COLO668 (cell line): ENCODE results near the gene MAP2K5.

Experiments used
- DNase-seq: peaks from one replicate; lab custom pipeline; 2025; ENCODE audit not compliant: unreplicated experiment; lab: John Stamatoyannopoulos, UW

MAP2K5 gene

DNA sequence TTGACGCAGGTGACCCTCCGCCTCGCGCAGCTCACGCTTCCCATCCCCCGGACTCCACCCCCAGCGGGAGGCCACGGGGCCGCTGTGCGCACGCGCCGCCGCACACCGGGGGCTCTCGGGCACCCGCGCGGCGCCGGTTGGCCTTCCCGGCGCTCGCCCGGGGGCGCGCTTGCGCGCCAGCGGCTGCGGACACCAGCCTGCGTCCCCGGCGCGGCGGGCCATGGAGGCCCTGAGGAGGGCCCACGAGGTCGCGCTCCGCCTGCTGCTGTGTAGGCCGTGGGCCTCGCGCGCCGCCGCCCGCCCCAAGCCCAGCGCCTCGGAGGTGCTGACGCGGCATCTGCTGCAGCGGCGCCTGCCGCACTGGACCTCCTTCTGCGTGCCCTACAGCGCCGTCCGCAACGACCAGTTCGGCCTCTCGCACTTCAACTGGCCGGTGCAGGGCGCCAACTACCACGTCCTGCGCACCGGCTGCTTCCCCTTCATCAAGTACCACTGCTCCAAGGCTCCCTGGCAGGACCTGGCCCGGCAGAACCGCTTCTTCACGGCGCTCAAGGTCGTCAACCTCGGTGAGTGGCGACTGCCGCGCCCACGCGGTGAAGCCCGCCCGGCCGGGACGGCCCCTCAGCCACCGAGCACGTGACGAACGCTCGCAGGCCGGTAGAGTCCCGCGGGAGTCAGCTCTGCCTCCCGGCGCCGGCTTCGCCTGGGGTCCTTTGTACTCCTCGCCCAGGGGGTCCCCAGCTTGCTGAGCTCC lies 21.3 kb upstream of the MAP2K5 start, which contains the start of gene C15orf61:
Gene C15orf61, plus strand, starts transcription at position 103 of the 754 bp plus-strand sequence. Its CDS starts 118 bp downstream, at position 221.
- peak; percentile 97 for DNase-seq

DNA sequence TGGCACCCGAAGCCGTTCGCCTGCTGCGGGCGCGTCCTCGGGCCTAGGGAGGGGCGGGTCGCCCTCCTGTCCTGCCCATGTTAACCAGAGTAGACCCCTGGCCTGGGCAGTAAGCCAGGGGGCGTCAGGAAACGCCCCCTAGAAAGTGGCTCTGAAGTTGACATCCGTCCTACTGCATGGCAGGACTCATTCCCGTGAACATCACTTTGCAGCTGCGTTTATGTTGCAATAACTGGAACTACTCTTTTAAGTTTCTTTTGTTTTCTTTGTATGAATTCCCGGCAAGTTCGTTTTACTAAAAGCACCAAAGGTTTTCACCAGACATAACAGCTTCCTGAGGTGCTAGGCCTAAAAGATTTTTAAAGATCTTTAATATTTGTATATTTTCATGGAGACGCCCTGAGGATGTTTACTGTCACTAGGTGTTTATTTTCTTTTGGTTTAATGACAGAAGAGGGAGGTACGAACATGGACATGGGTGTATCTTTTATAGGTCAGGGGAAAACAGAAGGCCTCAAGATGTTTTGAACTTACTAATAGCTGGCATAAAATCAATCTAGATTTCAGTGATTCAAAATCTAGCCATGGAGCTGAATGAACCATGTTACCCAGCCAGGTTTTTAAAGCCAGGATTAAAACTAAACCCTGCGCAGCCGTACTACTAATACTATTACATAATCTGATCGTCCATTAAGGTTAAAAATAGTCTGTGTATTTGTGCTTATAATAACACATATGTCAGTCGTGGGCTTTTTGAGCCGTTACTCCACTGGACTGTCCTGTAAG lies 20.5 kb upstream of the MAP2K5 start:
- no peak for DNase-seq

DNA sequence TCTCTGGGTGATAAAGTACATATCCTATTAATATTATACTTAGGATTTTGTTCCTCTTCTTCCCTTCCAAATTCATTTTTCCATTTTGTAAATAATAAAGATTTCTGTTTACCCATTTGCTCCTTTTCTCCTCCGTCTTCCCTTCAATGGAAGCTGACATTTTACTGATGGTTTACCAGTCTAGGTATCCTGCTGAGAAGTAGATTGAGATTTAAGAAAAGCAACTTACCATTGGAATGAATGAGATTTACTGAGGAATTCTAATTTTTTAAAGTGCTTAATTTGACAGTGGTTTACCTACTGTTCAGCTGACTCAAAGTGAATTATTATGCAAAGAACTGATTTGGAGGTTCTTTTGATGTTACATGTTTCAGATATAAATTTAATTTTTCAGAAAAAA lies 19.2 kb upstream of the MAP2K5 start:
- no peak for DNase-seq

DNA sequence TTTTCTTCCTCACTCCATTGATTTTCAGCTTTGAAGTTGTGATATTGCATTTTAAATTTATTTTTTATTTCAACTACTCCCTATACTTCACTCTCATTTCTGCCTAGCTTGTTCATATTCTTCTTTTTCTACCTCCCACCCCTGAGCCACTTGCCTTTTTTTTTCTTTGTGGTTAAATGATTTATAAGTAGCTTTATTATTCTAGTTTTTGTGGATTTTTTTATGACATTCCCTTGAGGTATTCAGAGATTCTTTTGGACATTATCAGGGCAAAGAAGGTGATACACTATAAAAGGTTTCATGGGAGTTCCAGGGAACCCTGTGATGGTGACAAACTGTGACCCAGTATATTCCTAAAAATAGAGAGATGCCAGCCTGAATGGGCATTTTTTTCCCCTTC lies 18.3 kb upstream of the MAP2K5 start:
- no peak for DNase-seq

DNA sequence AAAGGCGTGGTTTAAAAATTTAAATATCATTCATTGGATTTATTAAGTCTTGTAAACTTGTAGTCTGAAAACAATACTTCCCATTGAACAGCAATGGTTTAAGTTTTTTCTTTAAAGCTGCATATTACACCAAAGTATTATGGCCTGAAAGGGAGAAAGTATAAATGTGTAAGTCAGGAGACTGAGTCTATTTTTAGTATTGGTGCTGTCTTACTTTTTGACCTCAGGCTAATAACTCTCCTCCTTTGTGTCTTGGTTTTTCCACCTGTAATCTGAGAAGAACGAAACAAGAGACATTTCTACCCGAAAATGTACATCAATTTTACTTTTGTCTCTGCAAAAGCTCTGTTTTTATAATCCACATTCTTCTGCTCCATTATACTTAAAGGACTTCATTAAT lies 14.0 kb upstream of the MAP2K5 start:
- no peak for DNase-seq

DNA sequence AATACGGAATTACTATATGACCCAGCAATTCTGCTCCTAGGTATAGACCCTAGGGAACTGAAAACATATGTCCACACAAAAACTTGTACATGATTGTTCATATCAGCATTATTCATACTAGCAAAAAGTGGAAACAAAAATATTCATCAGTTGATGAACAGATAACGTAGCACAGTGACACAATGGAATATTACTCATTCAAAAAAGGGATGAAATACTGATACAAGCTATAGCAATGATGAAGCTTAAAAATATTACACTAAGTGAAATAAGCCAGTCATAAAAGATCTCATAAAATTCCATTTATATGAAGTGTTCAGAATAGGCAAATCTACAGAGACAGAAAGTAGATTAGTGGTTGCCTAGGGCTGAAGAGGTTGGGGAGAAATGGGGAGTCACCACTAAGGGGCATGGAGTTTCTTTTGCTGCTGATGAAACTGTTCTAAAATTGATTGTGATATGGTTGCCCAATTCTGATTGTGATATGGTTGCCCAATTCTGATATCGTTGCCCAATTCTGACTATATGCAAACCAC lies 11.1 kb upstream of the MAP2K5 start:
- no peak for DNase-seq

DNA sequence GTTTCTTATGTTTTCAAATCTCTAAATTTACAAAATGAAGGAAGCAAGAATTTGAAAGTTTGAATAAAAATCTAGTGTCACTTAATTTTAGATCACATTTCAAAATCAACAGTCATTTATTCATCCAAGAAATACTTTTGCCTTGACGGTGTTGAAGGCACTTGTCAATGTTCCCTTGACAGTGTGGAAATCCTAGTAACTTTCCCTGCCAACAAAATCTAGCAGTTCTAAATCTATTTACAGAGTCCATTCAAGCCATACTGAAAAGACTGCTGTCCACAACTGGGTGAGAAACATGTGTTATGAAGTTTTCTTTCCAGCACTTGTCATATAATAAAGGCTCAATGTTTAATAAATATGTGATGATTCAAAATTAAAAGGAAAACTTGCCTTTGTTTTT lies 8.6 kb upstream of the MAP2K5 start:
- DNase-seq = no peak

DNA sequence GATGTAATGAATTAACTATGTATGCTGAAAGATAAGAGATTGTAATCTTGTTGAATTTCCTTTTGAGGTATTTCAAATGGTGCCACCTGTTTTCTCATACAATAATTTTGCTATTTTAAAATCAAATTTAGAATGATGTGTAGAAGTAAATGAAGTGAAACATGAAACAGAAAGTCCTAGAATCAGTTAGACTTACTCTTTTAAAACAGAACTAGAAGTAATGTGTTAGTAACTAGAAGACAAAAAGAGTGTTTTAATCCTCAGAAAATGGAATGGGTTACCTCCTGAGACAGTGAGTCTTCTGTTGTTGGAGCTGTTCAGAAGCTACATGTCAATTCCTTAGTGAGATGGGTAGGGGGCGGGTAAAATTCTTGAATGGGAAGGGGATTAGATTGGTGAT lies 8.1 kb upstream of the MAP2K5 start:
- no peak for DNase-seq

DNA sequence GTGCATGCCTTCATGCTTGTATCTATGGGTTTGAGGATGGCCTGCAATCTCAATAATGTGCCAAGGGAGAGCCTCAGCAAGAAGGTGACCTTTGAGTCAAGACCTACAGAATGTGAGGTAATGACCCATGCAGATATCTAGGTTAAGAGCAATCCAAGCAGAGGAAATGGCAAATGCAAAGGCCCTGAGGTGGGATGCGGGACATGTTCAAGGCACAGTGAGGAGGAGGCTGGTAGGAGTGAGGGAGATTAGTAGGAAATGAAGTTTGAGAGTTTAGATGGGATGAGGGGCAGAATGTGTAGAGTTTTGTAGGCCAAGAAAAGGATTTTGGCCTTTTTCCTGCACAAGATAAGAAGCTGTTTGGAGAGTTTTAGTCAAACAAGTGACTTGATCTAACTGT lies 4.7 kb upstream of the MAP2K5 start:
- DNase-seq = no peak

DNA sequence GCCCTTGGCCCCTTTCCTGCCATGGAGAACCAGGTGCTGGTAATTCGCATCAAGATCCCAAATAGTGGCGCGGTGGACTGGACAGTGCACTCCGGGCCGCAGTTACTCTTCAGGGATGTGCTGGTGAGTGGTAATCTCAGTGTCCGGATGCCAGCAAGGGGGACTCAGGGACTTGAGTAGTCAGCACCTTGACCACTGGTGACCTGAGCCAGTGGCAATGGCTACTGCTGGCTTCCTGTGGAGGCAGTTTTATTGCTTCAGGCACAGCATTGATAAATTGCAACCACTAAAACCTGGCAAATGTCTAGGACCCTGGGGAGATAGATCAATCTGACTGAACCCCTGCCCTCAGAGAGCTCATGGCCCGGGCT lies 830 bp downstream of the MAP2K5 start:
- DNase-seq = peak; percentile 36

DNA sequence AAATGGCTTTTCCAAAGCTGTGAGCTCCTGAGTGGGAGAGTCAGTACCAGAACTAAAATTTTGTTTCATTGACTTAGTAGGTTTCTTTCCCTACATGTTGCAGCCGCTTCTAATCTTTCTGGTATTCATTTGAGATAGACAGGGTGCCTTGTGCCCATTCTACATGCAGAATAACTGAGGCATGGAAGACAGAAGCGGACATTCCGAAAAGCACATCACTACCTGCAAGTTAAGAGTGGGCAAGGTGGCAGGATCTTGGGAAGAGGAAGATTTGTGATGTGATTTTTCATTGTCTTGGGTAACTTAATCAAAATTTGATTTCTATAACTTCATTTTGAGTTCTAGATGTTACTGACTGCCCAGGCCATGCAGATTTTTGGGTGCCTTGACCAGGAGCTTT lies 2.0 kb downstream of the MAP2K5 start:
- no peak for DNase-seq

DNA sequence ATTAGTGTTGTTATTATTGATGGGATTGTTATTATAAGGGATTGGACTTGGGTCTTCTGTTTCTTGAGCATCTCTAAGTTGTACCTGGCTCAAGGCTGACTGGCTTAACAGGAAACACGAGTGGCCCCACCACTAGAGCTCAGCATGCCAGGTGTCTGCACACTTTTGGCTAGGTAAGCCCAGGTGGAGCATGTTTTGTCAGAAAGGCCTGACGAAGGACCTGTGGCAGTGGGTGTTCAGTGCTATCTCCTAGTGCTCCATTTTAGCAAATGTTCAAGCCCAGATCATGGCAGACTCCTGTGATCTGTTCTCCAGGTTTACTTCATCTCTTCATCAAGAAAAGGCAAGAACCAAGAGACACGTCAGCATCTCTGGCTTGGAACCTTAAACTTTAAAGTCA lies 3.4 kb downstream of the MAP2K5 start:
- DNase-seq = no peak

DNA sequence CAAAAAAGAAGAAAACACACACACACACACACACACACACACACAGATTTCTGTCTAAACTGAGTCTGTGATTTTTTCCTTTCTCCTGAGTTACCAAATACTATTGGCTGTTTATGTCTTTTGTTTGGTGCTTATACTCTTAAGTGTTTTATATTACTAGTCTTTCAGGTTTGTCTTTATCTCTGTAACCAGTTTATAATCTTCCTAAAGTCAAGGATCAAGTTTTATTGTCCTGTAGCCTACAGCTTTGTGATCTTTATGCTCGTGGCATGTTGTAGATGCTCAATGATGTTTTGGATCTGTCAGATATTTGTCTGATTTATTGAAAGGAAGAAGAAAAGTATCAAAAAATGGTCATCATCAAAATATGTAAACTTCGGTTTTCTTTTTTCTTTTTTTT lies 4.6 kb downstream of the MAP2K5 start:
- no peak for DNase-seq

DNA sequence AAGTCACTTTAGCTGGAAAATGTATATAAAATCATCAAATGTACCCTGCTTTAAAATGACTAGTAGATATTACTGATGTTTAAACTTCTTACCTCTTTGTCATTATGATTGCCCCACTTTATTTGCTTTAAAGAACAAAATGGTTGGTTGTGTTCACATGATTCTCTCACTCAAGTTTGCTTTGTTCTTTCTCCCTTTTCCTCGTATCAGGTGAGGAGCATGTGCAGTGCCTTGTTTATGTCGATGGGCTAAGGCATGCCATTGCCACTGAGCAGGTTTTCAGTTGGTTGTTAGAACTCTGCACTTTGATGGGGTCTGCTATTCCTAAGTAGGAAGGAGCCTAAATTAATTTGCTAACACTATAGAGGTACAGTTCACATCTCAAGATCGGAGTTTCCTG lies 5.3 kb downstream of the MAP2K5 start:
- no peak for DNase-seq

DNA sequence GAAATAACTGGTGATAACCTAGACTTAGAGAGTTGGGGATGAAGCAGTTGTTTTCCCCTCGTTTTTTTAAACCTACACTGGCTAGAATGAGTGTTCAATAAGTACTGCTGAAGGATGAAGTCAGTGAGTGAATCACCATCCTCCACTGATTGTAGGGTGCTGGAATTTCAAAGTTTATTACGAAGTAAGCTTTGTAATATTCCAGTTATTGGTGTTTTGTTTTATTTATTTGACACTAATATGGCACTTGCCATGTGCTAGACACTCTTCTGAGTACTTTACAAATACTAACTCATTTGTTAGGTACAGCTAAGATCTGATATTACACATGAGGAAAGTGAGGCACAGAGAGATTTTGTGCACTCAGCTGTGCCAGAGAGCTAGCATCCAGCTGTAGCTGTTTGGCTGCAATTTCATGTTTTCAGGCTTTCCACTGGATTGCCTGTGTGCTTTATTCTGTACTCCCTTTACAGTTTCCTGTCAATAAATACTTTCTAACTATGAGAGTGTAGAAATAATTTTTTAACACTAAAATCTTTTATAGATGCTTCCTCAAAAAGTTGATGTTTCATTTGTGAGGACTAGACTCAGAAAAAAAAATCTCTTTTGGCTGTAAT lies 5.8 kb downstream of the MAP2K5 start:
- DNase-seq = no peak

DNA sequence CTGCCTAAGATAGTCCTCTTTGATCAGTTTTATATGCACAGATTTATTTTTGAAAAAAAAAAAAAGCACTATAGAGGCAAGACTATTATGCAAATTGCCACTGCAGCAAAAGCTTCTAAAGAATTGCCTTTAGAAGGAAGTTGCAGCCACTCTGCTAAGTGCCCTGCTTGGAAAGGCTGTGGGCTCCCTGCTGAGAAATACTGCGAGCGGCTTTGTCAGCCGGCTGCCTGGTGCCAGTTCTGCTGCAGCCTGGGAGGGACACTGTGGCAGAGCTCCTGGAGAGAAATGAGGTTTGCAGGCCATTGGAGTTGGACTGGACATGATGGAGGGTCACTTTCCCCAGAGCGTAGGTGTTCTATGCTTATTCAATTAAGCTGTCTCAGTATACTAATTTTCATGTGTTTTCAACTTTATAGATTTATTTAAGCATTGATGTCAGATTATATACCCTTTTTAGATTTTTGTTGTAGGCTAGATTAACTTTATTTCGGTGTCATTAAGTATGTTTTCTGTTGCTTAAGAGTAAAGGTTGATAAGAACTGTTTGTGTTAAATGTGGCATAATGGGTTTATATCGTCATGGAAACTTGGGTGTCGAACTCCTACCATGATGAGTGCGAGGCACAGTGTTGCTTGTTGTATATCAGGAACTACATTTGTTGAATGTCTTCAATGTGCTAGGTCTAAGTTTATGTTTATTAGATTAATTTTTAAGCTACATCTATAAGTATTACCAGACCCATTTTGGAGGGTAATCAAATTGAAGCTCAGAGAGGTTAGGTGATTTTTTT lies 6.6 kb downstream of the MAP2K5 start:
- peak; percentile 45 for DNase-seq

DNA sequence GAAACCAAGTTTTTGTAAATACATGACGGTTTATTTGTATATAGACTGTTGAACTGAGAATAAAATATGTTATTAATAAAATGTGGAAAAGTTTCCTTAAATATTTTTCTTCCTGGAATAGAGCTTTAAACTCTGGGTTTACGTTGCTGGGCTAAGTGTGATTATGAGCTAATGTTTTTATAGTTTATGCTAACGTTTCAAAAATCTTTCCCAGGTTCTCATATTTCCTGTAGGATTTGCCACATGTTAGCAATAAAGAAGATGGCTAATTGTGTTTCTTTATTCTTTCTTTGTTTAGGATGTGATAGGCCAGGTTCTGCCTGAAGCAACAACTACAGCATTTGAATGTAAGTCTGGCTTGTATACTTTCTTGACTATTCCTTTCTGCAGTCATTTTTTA lies 7.2 kb downstream of the MAP2K5 start:
- DNase-seq = no peak

DNA sequence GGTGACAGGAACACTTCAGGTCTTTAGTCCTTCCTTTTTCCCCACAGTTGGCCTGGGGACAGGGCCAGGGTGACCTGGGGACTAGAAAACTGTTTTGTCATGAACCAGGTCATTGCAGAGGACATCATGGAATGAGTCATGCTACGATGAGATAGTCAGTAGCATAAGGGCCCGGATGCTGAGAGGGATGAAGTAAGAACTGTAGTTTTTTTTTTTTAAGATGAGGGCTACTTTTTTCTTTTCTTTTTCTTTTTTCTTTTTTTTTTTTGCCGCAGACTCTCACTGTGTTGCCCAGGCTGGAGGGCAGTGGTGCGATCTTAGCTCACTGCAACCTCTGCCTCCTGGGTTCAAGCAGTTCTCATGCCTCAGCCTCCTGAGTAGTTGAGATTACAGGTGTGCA lies 8.0 kb downstream of the MAP2K5 start:
- DNase-seq = no peak

DNA sequence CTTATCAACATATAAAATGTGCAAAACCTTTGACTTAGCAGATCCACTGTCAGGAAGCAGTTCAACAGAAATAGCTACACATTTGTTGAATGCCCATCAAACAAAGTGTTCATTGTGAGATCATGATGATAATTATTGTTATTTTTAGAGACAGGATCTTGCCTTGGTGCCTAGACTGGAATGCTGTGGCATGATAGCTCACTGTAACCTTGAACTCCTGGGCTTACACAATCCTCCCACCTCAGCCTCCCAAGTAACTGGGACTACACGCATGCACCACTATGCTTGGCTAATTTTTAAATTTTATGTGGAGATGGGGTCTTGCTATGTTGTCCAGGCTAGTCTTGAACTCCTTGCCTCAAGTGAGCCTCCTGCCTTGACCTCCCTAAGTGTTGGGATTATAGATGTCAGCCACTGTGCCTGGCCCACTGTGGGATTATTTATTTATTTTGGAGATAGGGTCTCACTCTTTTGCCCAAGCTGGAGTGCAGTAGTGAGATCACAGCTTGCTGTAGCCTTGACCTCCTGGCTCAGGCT lies 8.8 kb downstream of the MAP2K5 start:
- no peak for DNase-seq

DNA sequence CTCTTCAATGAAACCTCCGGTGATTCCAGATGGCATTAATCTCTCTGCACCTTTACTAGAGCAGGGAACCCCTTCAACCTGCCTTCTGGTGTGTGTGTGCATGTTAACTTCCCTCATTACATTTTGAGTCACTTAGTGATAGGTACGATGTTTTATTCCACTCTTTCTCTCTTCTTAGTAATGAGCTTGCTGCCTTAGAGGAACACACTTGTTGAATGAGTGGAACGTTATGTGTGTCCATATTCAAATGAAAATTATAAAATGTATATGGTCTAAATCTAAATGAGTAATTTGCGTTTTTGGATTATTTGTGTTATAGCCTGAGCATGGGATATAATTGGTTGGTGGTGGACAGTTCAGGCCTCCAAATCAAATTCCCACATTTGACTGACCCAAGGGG lies 12.1 kb downstream of the MAP2K5 start:
- DNase-seq = no peak
